ENCODE results near the gene SHB.

DNA sequence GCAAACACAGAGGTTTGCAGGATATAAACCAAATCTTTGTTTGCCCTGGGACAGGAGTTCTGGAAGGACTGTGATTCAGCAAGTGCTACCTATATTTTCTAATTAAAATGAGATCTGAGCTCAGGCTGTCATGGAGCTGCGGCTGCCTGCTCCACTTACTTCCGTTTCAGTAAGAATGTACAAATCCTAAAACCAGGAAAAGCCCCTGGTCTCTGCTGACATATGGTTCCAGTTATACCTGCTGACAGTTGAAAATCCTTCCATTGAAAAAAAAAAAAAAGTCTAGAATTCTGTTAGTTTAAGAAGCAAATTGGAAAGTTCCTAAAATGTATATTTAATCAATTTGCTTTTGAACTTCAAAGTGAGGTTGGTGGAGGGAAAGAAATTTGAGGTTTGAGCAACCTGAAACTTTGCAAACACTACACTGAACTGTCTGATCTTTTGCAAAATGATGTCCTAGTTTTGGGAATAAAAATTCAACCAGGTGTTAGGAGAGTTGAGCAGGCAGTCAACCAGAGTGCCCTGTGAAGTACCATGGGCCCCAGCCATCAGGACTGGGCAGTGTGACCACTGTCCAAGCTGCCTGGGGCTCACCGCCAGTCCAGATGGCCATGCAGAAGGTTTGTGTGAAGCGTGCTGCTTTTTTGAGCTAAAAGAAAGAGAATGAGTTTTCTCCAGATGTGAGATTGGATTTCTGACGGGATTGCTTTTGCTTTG is 50.6 kb downstream of the SHB start:
- no peak for TF ChIP-seq POLR2A (IDR thresholded peaks at IDR 0.05; ENCODE audit: borderline replicate concordance, extremely low read depth, insufficient read depth, insufficient read length)
- TF ChIP-seq, protein P1, sequence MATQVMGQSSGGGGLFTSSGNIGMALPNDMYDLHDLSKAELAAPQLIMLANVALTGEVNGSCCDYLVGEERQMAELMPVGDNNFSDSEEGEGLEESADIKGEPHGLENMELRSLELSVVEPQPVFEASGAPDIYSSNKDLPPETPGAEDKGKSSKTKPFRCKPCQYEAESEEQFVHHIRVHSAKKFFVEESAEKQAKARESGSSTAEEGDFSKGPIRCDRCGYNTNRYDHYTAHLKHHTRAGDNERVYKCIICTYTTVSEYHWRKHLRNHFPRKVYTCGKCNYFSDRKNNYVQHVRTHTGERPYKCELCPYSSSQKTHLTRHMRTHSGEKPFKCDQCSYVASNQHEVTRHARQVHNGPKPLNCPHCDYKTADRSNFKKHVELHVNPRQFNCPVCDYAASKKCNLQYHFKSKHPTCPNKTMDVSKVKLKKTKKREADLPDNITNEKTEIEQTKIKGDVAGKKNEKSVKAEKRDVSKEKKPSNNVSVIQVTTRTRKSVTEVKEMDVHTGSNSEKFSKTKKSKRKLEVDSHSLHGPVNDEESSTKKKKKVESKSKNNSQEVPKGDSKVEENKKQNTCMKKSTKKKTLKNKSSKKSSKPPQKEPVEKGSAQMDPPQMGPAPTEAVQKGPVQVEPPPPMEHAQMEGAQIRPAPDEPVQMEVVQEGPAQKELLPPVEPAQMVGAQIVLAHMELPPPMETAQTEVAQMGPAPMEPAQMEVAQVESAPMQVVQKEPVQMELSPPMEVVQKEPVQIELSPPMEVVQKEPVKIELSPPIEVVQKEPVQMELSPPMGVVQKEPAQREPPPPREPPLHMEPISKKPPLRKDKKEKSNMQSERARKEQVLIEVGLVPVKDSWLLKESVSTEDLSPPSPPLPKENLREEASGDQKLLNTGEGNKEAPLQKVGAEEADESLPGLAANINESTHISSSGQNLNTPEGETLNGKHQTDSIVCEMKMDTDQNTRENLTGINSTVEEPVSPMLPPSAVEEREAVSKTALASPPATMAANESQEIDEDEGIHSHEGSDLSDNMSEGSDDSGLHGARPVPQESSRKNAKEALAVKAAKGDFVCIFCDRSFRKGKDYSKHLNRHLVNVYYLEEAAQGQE (IDR thresholded peaks at IDR 0.05; ENCODE audit: low read depth): no peak
